Measurements from ENCODE around the gene LPCAT4. TPM values are rescaled to one million over a fixed set of nuclear protein-coding genes. Genes with fewer than 3 reads are reported as not detected.
A peak's percentile ranks its signal among the peaks of the same experiment; 100 is the strongest.
"Not testable (repeated sequence)": the region's sequence is repeated elsewhere in the genome, so short reads cannot be mapped to it uniquely, and the experiment has no call there.

The LPCAT4 gene
- total and polyA plus RNA-seq, 2 experiments from 2014 or later: 13.5 to 22.1 TPM

- Histone ChIP-seq H3K4me3 (peak within 1 kb of the TSS; percentile 76), H3K9me2 (replicated peaks; ENCODE audit: insufficient read depth) (no peaks in the 10 kb centered on the region), H3K9me3 (ENCODE audit: low read depth) (no peaks in the 10 kb centered on the region), H3K36me3 (replicated peaks; ENCODE audit: insufficient read depth, low read depth) (no peaks in the 10 kb centered on the region), H3K79me2 (peaks cover 29% of the 10 kb centered on the region), H3K4me1 (ENCODE audit: insufficient read depth) (peaks cover 7% of the 10 kb centered on the region), H3K27ac (peak within 1 kb of the TSS; percentile 95), H3K27me3 (no peaks in the 10 kb centered on the region), H2AFZ (peak within 1 kb of the TSS; percentile 85), H3K4me2 (peak within 1 kb of the TSS; percentile 81), H4K20me1 (ENCODE audit: insufficient read depth, poor library complexity, severe bottlenecking) (no peaks in the 10 kb centered on the region)
- 1% methylated on average over 38 of the region's 38 CpGs for WGBS (ENCODE audit: low lambda C conversion rate, missing lambda C conversion rate)
- DNase-seq (ENCODE audit: low spot score): peak; percentile 94
- TF ChIP-seq CTCF (IDR thresholded peaks at IDR 0.05; ENCODE audit: poor library complexity) (peak; percentile 97), EZH2 (IDR thresholded peaks at IDR 0.05; ENCODE audit: borderline replicate concordance) (no peak)
Observed at GRCh38 chr15:34342737-34343575, 24.0 kb downstream of the LPCAT4 start, which contains the start of the genes NOP10 and NUTM1. Gene NOP10, minus strand, starts transcription at chr15:34343136. Its CDS starts 63 bp downstream, at chr15:34343073. Gene NUTM1, plus strand, starts transcription at chr15:34343315. Its CDS starts 382 bp downstream, at chr15:34343697.

DNA sequence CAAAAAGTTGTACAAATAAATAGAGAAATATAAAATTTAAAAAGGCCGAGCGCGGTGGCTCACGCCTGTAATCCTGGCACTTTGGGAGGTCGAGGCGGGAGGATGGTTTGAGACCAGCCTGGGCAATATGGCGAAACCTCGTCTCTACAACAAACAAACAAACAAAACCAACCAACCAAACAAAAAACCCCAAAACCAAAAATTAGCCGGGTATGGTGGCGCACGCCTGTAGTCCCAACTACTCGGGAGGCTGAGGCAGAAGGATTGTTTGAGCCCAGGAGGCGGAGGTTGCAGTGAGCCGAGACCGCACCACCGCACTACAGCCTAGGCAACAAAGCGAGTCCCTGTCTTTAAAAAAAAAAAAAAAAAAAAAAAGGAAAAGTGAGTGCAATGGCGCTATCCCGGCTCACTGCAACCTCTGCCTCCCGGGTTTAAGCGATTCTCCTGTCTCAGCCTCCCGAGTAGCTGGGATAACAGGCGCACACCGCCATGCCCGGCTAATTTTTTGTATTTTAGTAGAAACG lies 24.7 kb downstream of the LPCAT4 start:
- H3K9me2 ChIP-seq (replicated peaks; ENCODE audit: insufficient read depth); H3K27me3 ChIP-seq; H3K4me1 ChIP-seq (ENCODE audit: insufficient read depth); H3K36me3 ChIP-seq (replicated peaks; ENCODE audit: insufficient read depth, low read depth); H4K20me1 ChIP-seq (ENCODE audit: insufficient read depth, poor library complexity, severe bottlenecking); H3K9me3 ChIP-seq (ENCODE audit: low read depth); DNase-seq (ENCODE audit: low spot score): not testable (repeated sequence)
- peak overlapping the region; percentile 85 for H2AFZ ChIP-seq
- peaks cover 29% of the 10 kb centered on the region for H3K79me2 ChIP-seq
- peak overlapping the region; percentile 81 for H3K4me2 ChIP-seq
- peak overlapping the region; percentile 95 for H3K27ac ChIP-seq
- H3K4me3 ChIP-seq: peak overlapping the region; percentile 76
- 37% methylated on average over 26 of the region's 26 CpGs for WGBS (ENCODE audit: low lambda C conversion rate, missing lambda C conversion rate)

- peaks cover 7% of the 10 kb centered on the region for H3K4me1 ChIP-seq (ENCODE audit: insufficient read depth)
- no peaks in the 10 kb centered on the region for H3K27me3 ChIP-seq
- H3K4me3 ChIP-seq: peak overlapping the region; percentile 76
- H3K4me2 ChIP-seq: peak overlapping the region; percentile 81
- H3K36me3 ChIP-seq (replicated peaks; ENCODE audit: insufficient read depth, low read depth): no peaks in the 10 kb centered on the region
- no peaks in the 10 kb centered on the region for H4K20me1 ChIP-seq (ENCODE audit: insufficient read depth, poor library complexity, severe bottlenecking)
- H3K79me2 ChIP-seq: peaks cover 29% of the 10 kb centered on the region
- WGBS (ENCODE audit: low lambda C conversion rate, missing lambda C conversion rate): 98% methylated on average over 15 of the region's 15 CpGs
- DNase-seq (ENCODE audit: low spot score): no peak
- TF ChIP-seq EZH2phosphoT487 (IDR thresholded peaks at IDR 0.05; ENCODE audit: low read depth, severe bottlenecking, unreplicated experiment) (no peak), CTCF (IDR thresholded peaks at IDR 0.05; ENCODE audit: poor library complexity) (no peak), EZH2 (IDR thresholded peaks at IDR 0.05; ENCODE audit: borderline replicate concordance) (no peak)
- H3K9me2 ChIP-seq (replicated peaks; ENCODE audit: insufficient read depth): no peaks in the 10 kb centered on the region
- H3K9me3 ChIP-seq (ENCODE audit: low read depth): no peaks in the 10 kb centered on the region
- H2AFZ ChIP-seq: peak overlapping the region; percentile 85
- peak overlapping the region; percentile 95 for H3K27ac ChIP-seq
Observed at GRCh38 chr15:34341381-34342212, 25.4 kb downstream of the LPCAT4 start.
